IMR-90 (cell line): ENCODE measurements around the gene HES7. TPM values are rescaled to one million over a fixed set of nuclear protein-coding genes. Genes with fewer than 3 reads are reported as not detected.

ENCODE experiments used
- ATAC-seq: fragments of 200-7000 bp; cut with Tn5 transposase; 2 replicates; pipeline ENCODE4 v1.9.1; 2020; ENCODE audit warnings: low read depth, mild to moderate bottlenecking, moderate library complexity
- BruUV-seq: library from RNA; stranded (reverse); fragments of 400-500 nt; replicated peaks from 2 replicates; lab custom pipeline; 2021; lab: Mats Ljungman, UMichigan
- CTCF ChIA-PET: fragments of 300-600 bp; formaldehyde crosslinking; extraction: SDS; loops from one replicate; lab custom pipeline; 2021; ENCODE audit warnings: antibody characterized with exemption; lab: Yijun Ruan, JAX
- POLR2A ChIA-PET: fragments of 300-600 bp; sonication (Branson Sonifier 250); formaldehyde crosslinking; loops from one replicate; lab custom pipeline; 2022; ENCODE audit warnings: antibody characterized with exemption; ENCODE audit not compliant: unreplicated experiment; lab: Charles Lee
- DNase-seq: peaks from one replicate; pipeline ENCODE4 v3.0.0; 2013
- H2AFZ ChIP-seq: replicated peaks from 2 replicates; pipeline ENCODE3; 2013; ENCODE audit warnings: low read length, mild to moderate bottlenecking; ENCODE audit not compliant: poor library complexity
- H2AK5ac ChIP-seq: 2 replicates; pipeline ENCODE4 v1.6.1; 2013; ENCODE audit warnings: low read depth, low read length, inconsistent platforms
- H2AK9ac ChIP-seq: replicated peaks from 2 replicates; pipeline ENCODE3; 2013; ENCODE audit warnings: mild to moderate bottlenecking, low read depth, low read length, moderate library complexity; ENCODE audit not compliant: poor library complexity
- H2BK120ac ChIP-seq: 2 replicates; pipeline ENCODE4 v1.6.1; 2013; ENCODE audit warnings: low read depth, low read length, inconsistent platforms
- H2BK15ac ChIP-seq: 3 replicates; pipeline ENCODE4 v1.6.1; 2013; ENCODE audit warnings: low read depth, low read length, inconsistent platforms
- H2BK20ac ChIP-seq: 2 replicates; pipeline ENCODE4 v1.6.1; 2013; ENCODE audit warnings: low read depth, mild to moderate bottlenecking, inconsistent platforms, low read length, moderate library complexity
- H2BK5ac ChIP-seq: 2 replicates; pipeline ENCODE4 v1.6.1; 2013; ENCODE audit warnings: mild to moderate bottlenecking, low read depth, low read length, inconsistent platforms; ENCODE audit not compliant: poor library complexity, severe bottlenecking
- H3K14ac ChIP-seq: replicated peaks from 2 replicates; pipeline ENCODE4 v1.6.1; 2013; ENCODE audit warnings: low read depth, low read length, inconsistent platforms
- H3K18ac ChIP-seq: 2 replicates; pipeline ENCODE4 v1.6.1; 2013; ENCODE audit warnings: low read depth, low read length, control low read depth
- H3K23ac ChIP-seq: 2 replicates; pipeline ENCODE4 v1.6.1; 2013; ENCODE audit warnings: low read depth, low read length, inconsistent platforms
- H3K27ac ChIP-seq: 2 replicates; pipeline ENCODE4 v1.5.1; 2013; ENCODE audit warnings: mild to moderate bottlenecking, control low read depth, low read length; ENCODE audit not compliant: insufficient read depth
- H3K27me3 ChIP-seq: 2 replicates; pipeline ENCODE4 v1.6.1; 2013; ENCODE audit warnings: low read length; ENCODE audit not compliant: control insufficient read depth, insufficient read depth
- H3K36me3 ChIP-seq: 2 replicates; pipeline ENCODE4 v1.6.1; 2013; ENCODE audit warnings: low read length, mixed read lengths; ENCODE audit not compliant: control insufficient read depth, insufficient read depth
- H3K4ac ChIP-seq: 2 replicates; pipeline ENCODE4 v1.6.1; 2013; ENCODE audit warnings: low read depth, low read length, inconsistent platforms
- H3K4me1 ChIP-seq: 2 replicates; pipeline ENCODE4 v1.6.1; 2013; ENCODE audit warnings: low read length, mixed read lengths; ENCODE audit not compliant: control insufficient read depth, insufficient read depth
- H3K4me2 ChIP-seq: 2 replicates; pipeline ENCODE4 v1.6.1; 2013; ENCODE audit warnings: low read depth, mild to moderate bottlenecking, control low read depth, low read length, moderate library complexity
- H3K4me3 ChIP-seq: 2 replicates; pipeline ENCODE4 v1.5.1; 2013; ENCODE audit warnings: low read depth, mild to moderate bottlenecking, control low read depth, low read length, moderate library complexity; ENCODE audit not compliant: insufficient read depth
- H3K56ac ChIP-seq: 2 replicates; pipeline ENCODE4 v1.6.1; 2013; ENCODE audit warnings: low read length, inconsistent platforms; ENCODE audit not compliant: insufficient read depth; ENCODE audit errors: extremely low read depth
- H3K79me1 ChIP-seq, 2 experiments: 2 replicates each; pipeline ENCODE4 v1.6.1; 2013; ENCODE audit warnings: low read length in 2 of 2, inconsistent platforms in 1 of 2, low read depth in 1 of 2
- H3K9ac ChIP-seq: 2 replicates; pipeline ENCODE4 v1.6.1; 2013; ENCODE audit warnings: low read depth, low read length, control low read depth
- H3K9me1 ChIP-seq: 2 replicates; pipeline ENCODE4 v1.6.1; 2013; ENCODE audit warnings: low read length, inconsistent platforms; ENCODE audit not compliant: insufficient read depth
- H3K9me3 ChIP-seq: 2 replicates; pipeline ENCODE4 v1.6.1; 2013; ENCODE audit warnings: low read length; ENCODE audit not compliant: control insufficient read depth, insufficient read depth
- H4K20me1 ChIP-seq: 2 replicates; pipeline ENCODE4 v1.6.1; 2013; ENCODE audit warnings: low read length, inconsistent platforms; ENCODE audit not compliant: insufficient read depth
- H4K5ac ChIP-seq: 2 replicates; pipeline ENCODE4 v1.6.1; 2013; ENCODE audit warnings: mild to moderate bottlenecking, low read depth, low read length, control low read depth
- H4K8ac ChIP-seq, 2 experiments: 2 replicates each; pipeline ENCODE4 v1.6.1; 2013; ENCODE audit warnings: low read depth in 2 of 2, low read length in 2 of 2, control low read depth in 1 of 2, inconsistent platforms in 1 of 2
- H4K91ac ChIP-seq: 2 replicates; pipeline ENCODE4 v1.6.1; 2013; ENCODE audit warnings: low read depth, low read length, inconsistent platforms; ENCODE audit not compliant: insufficient read depth
- BHLHE40 ChIP-seq: fragments of 150-350 bp; IDR thresholded peaks from 2 replicates; pipeline ENCODE4 v1.6.1; 2016; ENCODE audit warnings: mild to moderate bottlenecking, low read depth, low read length
- NFE2L2 ChIP-seq: fragments of 150-350 bp; IDR thresholded peaks from 2 replicates; pipeline ENCODE4 v1.6.1; 2016; ENCODE audit warnings: low read depth, mild to moderate bottlenecking, low read length
- POLR2A ChIP-seq: IDR thresholded peaks from 2 replicates; pipeline ENCODE4 v1.6.1; 2012; ENCODE audit warnings: mild to moderate bottlenecking, low read depth, low read length
- RCOR1 ChIP-seq: IDR thresholded peaks from 2 replicates; pipeline ENCODE4 v1.6.1; 2012; ENCODE audit warnings: mild to moderate bottlenecking, low read length, improper control_type of control experiment; ENCODE audit not compliant: insufficient replicate concordance
- WGBS, 2 experiments: methylation state at CpG; one replicate each; pipeline versions ENCODE4 v1.1.5 to v1.1.7; 2013; ENCODE audit warnings: missing lambda C conversion rate in 2 of 2; ENCODE audit not compliant: insufficient read length in 1 of 2; ENCODE audit errors: extremely low coverage in 2 of 2; 5-methylcytosine and 5-hydroxymethylcytosine counted together
- dilution Hi-C: fragments of 300-500 bp; cut with HindIII; formaldehyde crosslinking; loops from one replicate; pipeline ENCODE4 v1.14.3; 2018; ENCODE audit warnings: low sequenced_read_pairs; ENCODE audit not compliant: unreplicated experiment
- in situ Hi-C: fragments of 300-500 bp; cut with MboI; formaldehyde crosslinking; loops from 3 replicates; pipeline ENCODE4 v1.14.3; 2019; ENCODE audit warnings: low sequenced_read_pairs, inconsistent platforms, mixed read lengths
- intact Hi-C: fragments of 100-400 bp; cut with micrococcal nuclease; formaldehyde crosslinking; loops from 2 replicates; pipeline ENCODE4 v1.10.0; 2022
- polyA plus RNA-seq, 3 experiments: library from polyadenylated mRNA; depleted of rRNA; stranded (reverse); fragments of >200 nt; gene quantifications; 2 replicates each; pipeline ENCODE4 v1.2.3, GENCODE V29; 2012; ENCODE audit warnings: low replicate concordance in 1 of 3
- total RNA-seq: library from RNA; depleted of rRNA; stranded (reverse); fragments of >200 nt; gene quantifications from 2 replicates; pipeline ENCODE4 v1.2.3, GENCODE V29; 2012

HES7 gene
- total and polyA plus RNA-seq, 2 of the 4 experiments (the other 2 are of a cell fraction): 0.43 TPM; not detected in 1

GRCh38 chr17:8131844-8132441 is 8.0 kb upstream of the HES7 start:
- Histone ChIP-seq H2BK20ac (no peak overlapping the region), H3K18ac (no peak overlapping the region), H3K4ac (no peak overlapping the region), H3K9ac (no peak overlapping the region), H2BK5ac (no peak overlapping the region), H2AFZ (no peak overlapping the region), H3K14ac (no peak overlapping the region), H2BK15ac (no peak overlapping the region), H3K4me1 (peaks cover 1% of the 10 kb centered on the region; the same call in 1 of the 2 replicates), H3K36me3 (no peaks in the 10 kb centered on the region), H2BK120ac (no peak overlapping the region), H4K20me1 (no peaks in the 10 kb centered on the region), H4K8ac (no peak overlapping the region), H3K9me1 (no peaks in the 10 kb centered on the region), H3K56ac (no peak overlapping the region), H3K23ac (no peak overlapping the region), H4K91ac (no peak overlapping the region), H2AK9ac (no peak overlapping the region), H3K79me1 (no peaks in the 10 kb centered on the region), H3K27ac (no peak overlapping the region), H3K27me3 (no peaks in the 10 kb centered on the region), H3K9me3 (no peaks in the 10 kb centered on the region), H4K5ac (no peak overlapping the region), H2AK5ac (0 out of 2 replicates have a peak overlapping the region, but pooled peaks have one; percentile 20), H3K4me3 (no peak overlapping the region), H3K4me2 (no peak overlapping the region)
- no peak for DNase-seq
- ChIA-PET CTCF (no interaction called here), POLR2A (no interaction called here)
- no peak for ATAC-seq
- no peak for TF ChIP-seq POLR2A
- no peak for TF ChIP-seq NFE2L2
- TF ChIP-seq BHLHE40: peak; percentile 47
- TF ChIP-seq RCOR1: no peak
- intact Hi-C loops (no loop called here), dilution Hi-C loops (no loop called here), in situ Hi-C loops (no loop called here)
- no TSS peak for BruUV-seq
- WGBS, 2 experiments: no CpG with 5 or more reads among the region's 3 CpGs
